HEK293 (cell line): Measurements from ENCODE around the gene EPHA4.
A peak's percentile ranks its signal among the peaks of the same experiment; 100 is the strongest.

Experiments
- CTCF ChIA-PET: fragments of 350-600 bp; formaldehyde crosslinking; extraction: SDS; loops from one replicate; lab custom pipeline; 2021; ENCODE audit warnings: antibody characterized with exemption; lab: Yijun Ruan, JAX
- POLR2A ChIA-PET: fragments of 300-600 bp; formaldehyde crosslinking; extraction: SDS; loops from one replicate; lab custom pipeline; 2020; ENCODE audit warnings: antibody characterized with exemption, inconsistent platforms; lab: Yijun Ruan, JAX
- H3K27ac ChIP-seq: fragments of 200-500 bp; sonication (Bioruptor generic); 2 replicates; pipeline ENCODE4 v1.5.1; 2014; ENCODE audit warnings: low read depth, low read length, control low read depth, inconsistent platforms; ENCODE audit errors: extremely low read depth
- H3K36me3 ChIP-seq, 2 experiments: fragments of 200-500 bp in 1 of 2; sonication (Bioruptor generic) in 1 of 2; 1 replicate in 1 of 2; 2 replicates in 1 of 2; pipeline ENCODE4 v1.5.1; 2014 to 2017; ENCODE audit warnings: inconsistent platforms in 2 of 2, low read length in 2 of 2; ENCODE audit not compliant: control insufficient read depth in 2 of 2, insufficient read depth in 1 of 2
- H3K4me1 ChIP-seq: fragments of 200-500 bp; sonication (Bioruptor generic); 2 replicates; pipeline ENCODE4 v1.5.1; 2014; ENCODE audit warnings: mild to moderate bottlenecking, low read length, inconsistent platforms; ENCODE audit not compliant: control insufficient read depth, insufficient read depth
- H3K4me3 ChIP-seq: 2 replicates; pipeline ENCODE4 v1.5.1; 2011; ENCODE audit warnings: low read depth, mild to moderate bottlenecking, control low read depth, low read length, moderate library complexity
- H3K9me3 ChIP-seq: fragments of 200-500 bp; sonication (Bioruptor generic); 2 replicates; pipeline ENCODE4 v1.5.1; 2014; ENCODE audit warnings: low read depth, low read length, inconsistent platforms; ENCODE audit not compliant: control insufficient read depth, insufficient read depth
- ZBTB17 ChIP-seq: fragments of 450-650 bp; formaldehyde crosslinking; IDR thresholded peaks from 2 replicates; pipeline ENCODE4 v1.5.1; 2016; ENCODE audit warnings: missing biosample characterization, missing genetic modification characterization
- ZFP3 ChIP-seq: fragments of 450-650 bp; formaldehyde crosslinking; IDR thresholded peaks from 2 replicates; pipeline ENCODE4 v1.5.1; 2016; ENCODE audit warnings: low read depth, missing biosample characterization, missing genetic modification characterization
- ZNF157 ChIP-seq: fragments of 450-650 bp; formaldehyde crosslinking; IDR thresholded peaks from 2 replicates; pipeline ENCODE4 v1.5.1; 2016; ENCODE audit warnings: missing biosample characterization, missing genetic modification characterization
- ZNF174 ChIP-seq: fragments of 450-650 bp; formaldehyde crosslinking; IDR thresholded peaks from 2 replicates; pipeline ENCODE4 v1.5.0; 2017; ENCODE audit warnings: missing biosample characterization, mild to moderate bottlenecking, missing genetic modification characterization
- ZNF214 ChIP-seq: fragments of 450-650 bp; formaldehyde crosslinking; IDR thresholded peaks from 2 replicates; pipeline ENCODE4 v1.5.1; 2017; ENCODE audit warnings: missing biosample characterization, mild to moderate bottlenecking, missing genetic modification characterization, borderline replicate concordance
- ZNF248 ChIP-seq: fragments of 450-650 bp; formaldehyde crosslinking; IDR thresholded peaks from 2 replicates; pipeline ENCODE4 v1.5.1; 2017; ENCODE audit warnings: missing biosample characterization, missing genetic modification characterization
- ZNF514 ChIP-seq: fragments of 450-650 bp; formaldehyde crosslinking; IDR thresholded peaks from 2 replicates; pipeline ENCODE4 v1.5.1; 2016; ENCODE audit warnings: missing biosample characterization, missing genetic modification characterization
- ZNF561 ChIP-seq: fragments of 450-650 bp; IDR thresholded peaks from 2 replicates; pipeline ENCODE4 v1.5.1; 2018; ENCODE audit warnings: missing biosample characterization, missing genetic modification characterization, borderline replicate concordance
- ZNF664 ChIP-seq: fragments of 450-650 bp; formaldehyde crosslinking; IDR thresholded peaks from 2 replicates; pipeline ENCODE4 v1.5.1; 2016; ENCODE audit warnings: missing biosample characterization, missing genetic modification characterization
- ZNF777 ChIP-seq: fragments of 450-650 bp; formaldehyde crosslinking; IDR thresholded peaks from 2 replicates; pipeline ENCODE4 v1.5.1; 2017; ENCODE audit warnings: missing biosample characterization, missing genetic modification characterization, borderline replicate concordance
- TF ChIP-seq, protein P1 (sequence below): fragments of 450-650 bp; formaldehyde crosslinking; IDR thresholded peaks from 2 replicates; pipeline ENCODE4 v1.5.1; 2017; ENCODE audit warnings: missing biosample characterization, missing genetic modification characterization
- TF ChIP-seq, protein P2 (sequence below): sonication (generic); formaldehyde crosslinking; IDR thresholded peaks from 2 replicates; pipeline ENCODE4 v1.8.1; 2022; ENCODE audit warnings: mild to moderate bottlenecking, moderate library complexity, missing genetic modification reagents

The EPHA4 gene

DNA sequence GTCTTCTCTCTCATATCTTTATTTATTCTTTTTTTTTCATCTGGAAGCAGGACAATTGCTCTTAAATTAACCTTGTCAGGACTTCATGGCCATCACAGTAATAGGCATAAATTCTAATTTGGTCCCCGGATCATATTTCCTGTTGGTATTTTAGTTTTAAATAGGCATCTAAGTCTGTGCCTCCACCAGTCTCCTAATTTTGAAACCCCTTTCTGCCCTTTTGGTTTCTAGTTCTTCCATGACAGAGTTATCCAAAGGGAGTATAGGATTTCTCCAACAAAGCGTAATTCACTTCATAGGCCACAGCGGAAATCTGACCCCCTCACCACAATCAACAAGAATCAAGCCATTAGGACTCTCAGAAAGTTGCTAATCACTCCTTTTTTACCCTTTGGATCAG lies 3.8 kb downstream of the EPHA4 start:
- TF ChIP-seq, protein P1, sequence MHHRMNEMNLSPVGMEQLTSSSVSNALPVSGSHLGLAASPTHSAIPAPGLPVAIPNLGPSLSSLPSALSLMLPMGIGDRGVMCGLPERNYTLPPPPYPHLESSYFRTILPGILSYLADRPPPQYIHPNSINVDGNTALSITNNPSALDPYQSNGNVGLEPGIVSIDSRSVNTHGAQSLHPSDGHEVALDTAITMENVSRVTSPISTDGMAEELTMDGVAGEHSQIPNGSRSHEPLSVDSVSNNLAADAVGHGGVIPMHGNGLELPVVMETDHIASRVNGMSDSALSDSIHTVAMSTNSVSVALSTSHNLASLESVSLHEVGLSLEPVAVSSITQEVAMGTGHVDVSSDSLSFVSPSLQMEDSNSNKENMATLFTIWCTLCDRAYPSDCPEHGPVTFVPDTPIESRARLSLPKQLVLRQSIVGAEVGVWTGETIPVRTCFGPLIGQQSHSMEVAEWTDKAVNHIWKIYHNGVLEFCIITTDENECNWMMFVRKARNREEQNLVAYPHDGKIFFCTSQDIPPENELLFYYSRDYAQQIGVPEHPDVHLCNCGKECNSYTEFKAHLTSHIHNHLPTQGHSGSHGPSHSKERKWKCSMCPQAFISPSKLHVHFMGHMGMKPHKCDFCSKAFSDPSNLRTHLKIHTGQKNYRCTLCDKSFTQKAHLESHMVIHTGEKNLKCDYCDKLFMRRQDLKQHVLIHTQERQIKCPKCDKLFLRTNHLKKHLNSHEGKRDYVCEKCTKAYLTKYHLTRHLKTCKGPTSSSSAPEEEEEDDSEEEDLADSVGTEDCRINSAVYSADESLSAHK, result peak; percentile 93
- no peak for TF ChIP-seq ZNF777
- TF ChIP-seq, all 188 proteins: peak for 1
- no peak overlapping the region for H3K4me3 ChIP-seq
- CTCF ChIA-PET, result no interaction called here
- H3K9me3 ChIP-seq, result no peaks in the 10 kb centered on the region
- H3K36me3 ChIP-seq, result peaks cover 0 to 18% of the 10 kb centered on the region in 2 experiments; a peak in 2 of 3 replicates
- peaks cover 24% of the 10 kb centered on the region for H3K4me1 ChIP-seq
- no peak overlapping the region for H3K27ac ChIP-seq
- POLR2A ChIA-PET, result no interaction called here

DNA sequence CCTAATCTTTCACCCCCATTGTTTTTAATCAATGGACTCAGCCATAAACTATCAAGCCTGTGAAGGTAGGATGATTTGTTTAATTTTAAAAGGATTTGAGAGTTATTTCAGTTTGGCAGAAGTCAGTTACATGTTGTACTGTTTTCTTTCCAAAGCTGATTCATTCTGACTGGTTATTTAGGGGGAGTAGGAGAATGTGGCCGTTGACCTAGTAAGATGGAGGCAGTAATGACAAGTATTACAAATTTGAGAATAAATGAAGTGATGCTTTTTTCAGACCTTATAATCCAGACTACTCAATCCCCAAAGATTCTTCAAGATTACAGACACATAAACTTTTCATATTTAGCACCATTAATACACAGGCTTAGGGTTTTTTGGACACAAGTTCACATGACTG lies 4.3 kb downstream of the EPHA4 start:
- Histone ChIP-seq H3K4me1 (peaks cover 25% of the 10 kb centered on the region), H3K9me3 (no peaks in the 10 kb centered on the region), H3K36me3 (peaks cover 0 to 23% of the 10 kb centered on the region in 2 experiments; a peak in 2 of 3 replicates), H3K4me3 (no peak overlapping the region), H3K27ac (no peak overlapping the region)
- ChIA-PET CTCF (no interaction called here), POLR2A (no interaction called here)
- TF ChIP-seq ZNF214 (tag by site-specific recombination) (no peak), ZFP3 (tag by site-specific recombination) (no peak)

DNA sequence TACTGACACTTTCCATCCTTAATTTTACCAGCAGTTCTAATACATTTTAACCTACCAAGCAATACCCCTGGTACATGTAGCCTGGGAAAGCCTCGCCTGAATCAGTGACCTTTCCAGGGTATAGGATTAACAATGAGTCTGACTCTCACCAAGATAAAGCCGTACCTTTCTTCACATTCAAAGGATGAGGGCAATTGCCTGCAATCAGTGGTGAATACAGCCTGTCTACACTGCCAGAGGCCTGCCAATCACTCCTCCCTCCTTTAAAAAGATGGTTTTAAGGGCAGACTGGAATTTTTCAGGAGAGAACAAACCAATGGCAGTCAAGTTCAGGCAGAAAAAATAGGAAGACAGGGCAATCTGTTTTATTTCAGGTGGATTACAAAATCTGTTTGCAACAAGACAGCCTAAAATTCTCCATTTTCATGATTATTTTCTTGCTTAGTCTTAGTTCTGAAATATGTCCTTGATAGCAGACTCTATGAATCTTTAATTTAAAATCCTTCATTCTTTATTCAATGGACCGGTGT lies 4.8 kb downstream of the EPHA4 start:
- ChIA-PET POLR2A (no interaction called here), CTCF (no interaction called here)
- no peak overlapping the region for H3K4me3 ChIP-seq
- H3K27ac ChIP-seq, result no peak overlapping the region
- no peaks in the 10 kb centered on the region for H3K9me3 ChIP-seq
- peaks cover 25% of the 10 kb centered on the region for H3K4me1 ChIP-seq
- peaks cover 0 to 26% of the 10 kb centered on the region in 2 experiments; a peak in 2 of 3 replicates for H3K36me3 ChIP-seq
- TF ChIP-seq ZNF561 (tag by site-specific recombination), result no peak
- TF ChIP-seq, protein P2, sequence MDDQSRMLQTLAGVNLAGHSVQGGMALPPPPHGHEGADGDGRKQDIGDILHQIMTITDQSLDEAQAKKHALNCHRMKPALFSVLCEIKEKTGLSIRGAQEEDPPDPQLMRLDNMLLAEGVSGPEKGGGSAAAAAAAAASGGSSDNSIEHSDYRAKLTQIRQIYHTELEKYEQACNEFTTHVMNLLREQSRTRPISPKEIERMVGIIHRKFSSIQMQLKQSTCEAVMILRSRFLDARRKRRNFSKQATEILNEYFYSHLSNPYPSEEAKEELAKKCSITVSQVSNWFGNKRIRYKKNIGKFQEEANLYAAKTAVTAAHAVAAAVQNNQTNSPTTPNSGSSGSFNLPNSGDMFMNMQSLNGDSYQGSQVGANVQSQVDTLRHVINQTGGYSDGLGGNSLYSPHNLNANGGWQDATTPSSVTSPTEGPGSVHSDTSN (CRISPR knock-in tag), result no peak
- TF ChIP-seq ZNF248 (tag by site-specific recombination), result no peak
- no peak for TF ChIP-seq ZNF157 (tag by site-specific recombination)
- TF ChIP-seq ZNF174 (tag by site-specific recombination), result no peak
- TF ChIP-seq ZBTB17, result no peak

DNA sequence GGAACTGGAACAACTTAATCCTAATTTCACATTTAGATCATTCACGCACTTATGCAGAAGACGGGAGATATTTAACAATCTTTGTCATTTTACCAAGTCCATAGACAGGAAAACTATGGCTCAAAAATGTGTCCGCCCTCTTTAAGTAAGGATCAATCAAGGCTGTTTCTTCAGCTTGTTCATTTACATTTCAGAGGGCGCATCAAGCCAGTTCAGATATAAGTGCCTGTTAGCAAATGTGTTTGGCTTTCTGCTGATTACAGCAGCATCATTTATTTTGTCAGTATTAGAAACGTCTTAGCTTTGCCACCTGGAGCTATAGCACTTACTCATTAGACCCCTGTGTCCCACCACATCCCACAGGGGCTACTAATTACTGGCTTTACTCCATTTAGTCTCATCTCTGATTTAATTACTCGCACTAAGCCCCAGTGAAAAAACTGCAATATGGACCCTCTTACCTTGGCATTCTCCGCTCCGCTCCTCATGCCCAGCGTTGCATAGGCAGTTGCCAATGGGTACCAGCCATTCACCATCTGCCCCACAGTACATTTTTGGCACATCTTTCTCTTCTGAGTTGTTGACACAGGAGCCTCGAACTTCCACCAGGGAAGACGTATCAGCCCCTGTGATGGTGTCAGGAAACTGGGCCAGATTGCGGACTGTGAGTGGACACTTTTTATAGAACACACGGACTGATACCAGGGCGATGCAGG lies 8.7 kb downstream of the EPHA4 start:
- peaks cover 0 to 26% of the 10 kb centered on the region in 2 experiments; a peak in 2 of 3 replicates for H3K36me3 ChIP-seq
- ChIA-PET CTCF (interaction anchor here (0.6 kb wide), 1 partner anchor 108 kb away, joined by 4 read pairs; no protein-coding TSS in a partner anchor), POLR2A (no interaction called here)
- H3K4me3 ChIP-seq, result no peak overlapping the region
- no peaks in the 10 kb centered on the region for H3K9me3 ChIP-seq
- no peak overlapping the region for H3K27ac ChIP-seq
- no peak for TF ChIP-seq ZNF664
- no peak for TF ChIP-seq ZNF514 (tag by site-specific recombination)
- H3K4me1 ChIP-seq, result peaks cover 13% of the 10 kb centered on the region
